Neural progenitor cell (in vitro differentiated cells): ENCODE measurements around the gene PWWP2B. TPM values are rescaled to one million over a fixed set of nuclear protein-coding genes. Genes with fewer than 3 reads are reported as not detected.

Experiments used
- DNase-seq: peaks from one replicate; pipeline ENCODE4 v3.0.0-alpha.2; 2016; ENCODE audit warnings: low spot score
- H2AFZ ChIP-seq: fragments of 200-600 bp; sonication (generic); replicated peaks from 2 replicates; pipeline ENCODE4 v1.6.1; 2016; ENCODE audit warnings: antibody characterized with exemption
- H3F3A ChIP-seq: fragments of 200-600 bp; sonication (generic); 2 replicates; pipeline ENCODE4 v1.6.1; 2016; ENCODE audit warnings: antibody characterized with exemption, low read depth
- H3K27ac ChIP-seq: fragments of 200-600 bp; sonication (generic); 2 replicates; pipeline ENCODE4 v1.5.1; 2016; ENCODE audit warnings: mild to moderate bottlenecking
- H3K27me3 ChIP-seq: fragments of 200-600 bp; sonication (generic); 2 replicates; pipeline ENCODE4 v1.6.1; 2016; ENCODE audit warnings: mild to moderate bottlenecking, moderate library complexity
- H3K36me3 ChIP-seq: fragments of 200-600 bp; sonication (generic); 2 replicates; pipeline ENCODE4 v1.5.1; 2016
- H3K4me1 ChIP-seq: fragments of 200-600 bp; sonication (generic); 2 replicates; pipeline ENCODE4 v1.6.1; 2016; ENCODE audit warnings: mixed run types
- H3K4me2 ChIP-seq: fragments of 200-600 bp; sonication (generic); 2 replicates; pipeline ENCODE4 v1.6.1; 2016
- H3K4me3 ChIP-seq: fragments of 200-600 bp; sonication (generic); 2 replicates; pipeline ENCODE4 v1.5.1; 2016
- H3K79me2 ChIP-seq: fragments of 200-600 bp; sonication (generic); 2 replicates; pipeline ENCODE4 v1.6.1; 2016; ENCODE audit warnings: low read depth
- H3K9ac ChIP-seq: fragments of 200-600 bp; sonication (generic); 2 replicates; pipeline ENCODE4 v1.6.1; 2016
- H3K9me3 ChIP-seq: fragments of 200-600 bp; sonication (generic); 2 replicates; pipeline ENCODE4 v1.5.1; 2016; ENCODE audit warnings: low read depth
- H4K20me1 ChIP-seq: fragments of 200-600 bp; sonication (generic); 2 replicates; pipeline ENCODE4 v1.6.1; 2016; ENCODE audit warnings: low read depth
- H3K27ac Mint-ChIP-seq: 3 replicates; pipeline ENCODE4 v1.8.0; 2021; ENCODE audit warnings: mixed read lengths
- H3K27me3 Mint-ChIP-seq: 2 replicates; pipeline ENCODE4 v1.8.0; 2022; ENCODE audit warnings: low read depth, mild to moderate bottlenecking, inconsistent platforms, moderate library complexity, mixed read lengths; ENCODE audit not compliant: insufficient read depth
- H3K36me3 Mint-ChIP-seq: 3 replicates; pipeline ENCODE4 v1.8.0; 2021; ENCODE audit warnings: mixed read lengths
- H3K4me1 Mint-ChIP-seq: 3 replicates; pipeline ENCODE4 v1.8.0; 2021; ENCODE audit warnings: mixed read lengths
- H3K4me3 Mint-ChIP-seq: 3 replicates; pipeline ENCODE4 v1.8.0; 2021; ENCODE audit warnings: mild to moderate bottlenecking, moderate library complexity, mixed read lengths
- H3K9me3 Mint-ChIP-seq: 3 replicates; pipeline ENCODE4 v1.8.0; 2020; ENCODE audit warnings: mixed read lengths
- CTCF ChIP-seq: fragments of 200-600 bp; sonication (generic); IDR thresholded peaks from 2 replicates; pipeline ENCODE4 v1.5.1; 2017; ENCODE audit warnings: antibody characterized with exemption, mild to moderate bottlenecking
- EZH2 ChIP-seq: fragments of 200-600 bp; sonication (generic); IDR thresholded peaks from 2 replicates; pipeline ENCODE4 v1.6.1; 2017; ENCODE audit warnings: antibody characterized with exemption, mild to moderate bottlenecking, moderate library complexity
- EZH2phosphoT487 ChIP-seq: fragments of 200-600 bp; sonication (generic); IDR thresholded peaks from 2 replicates; pipeline ENCODE4 v1.6.1; 2017; ENCODE audit warnings: antibody characterized with exemption
- total RNA-seq: library from RNA; depleted of rRNA; stranded (reverse); fragments of >200 nt; gene quantifications from 2 replicates; pipeline ENCODE4 v1.2.3, GENCODE V29; 2015; ENCODE audit warnings: low replicate concordance

Gene PWWP2B
- total RNA-seq, 1 donor from 2014 or later = 0.34 TPM

GRCh38 chr10:132395704-132396493 is 1.1 kb upstream of the PWWP2B start:
- no peaks in the 10 kb centered on the region for H3K79me2 ChIP-seq
- H3K4me3 Mint-ChIP-seq = peak overlapping the region; percentile 59
- peak; percentile 81 for DNase-seq
- peaks cover 6% of the 10 kb centered on the region for H3K9me3 Mint-ChIP-seq
- H3K36me3 ChIP-seq = no peaks in the 10 kb centered on the region
- H3K4me2 ChIP-seq = peak overlapping the region; percentile 96
- no peaks in the 10 kb centered on the region for H3K36me3 Mint-ChIP-seq
- no peak overlapping the region for H3K27ac ChIP-seq
- H4K20me1 ChIP-seq = peaks cover 9% of the 10 kb centered on the region
- peaks cover 14% of the 10 kb centered on the region for H3K4me1 Mint-ChIP-seq
- H3K9me3 ChIP-seq = no peaks in the 10 kb centered on the region
- H3K27me3 ChIP-seq = peaks cover 55% of the 10 kb centered on the region
- no peak overlapping the region for H3K9ac ChIP-seq
- no peak overlapping the region for H2AFZ ChIP-seq
- H3K27me3 Mint-ChIP-seq = peaks cover 17% of the 10 kb centered on the region
- H3K4me3 ChIP-seq = peak overlapping the region; percentile 55
- no peak for TF ChIP-seq CTCF
- TF ChIP-seq EZH2phosphoT487 = peak; percentile 61
- peak; percentile 70 for TF ChIP-seq EZH2
- peaks cover 14% of the 10 kb centered on the region for H3K4me1 ChIP-seq
- H3K27ac Mint-ChIP-seq = no peak overlapping the region
- H3F3A ChIP-seq = peaks cover 15% of the 10 kb centered on the region

GRCh38 chr10:132396494-132397035 is 435 bp upstream of the PWWP2B start:
- Mint-ChIP-seq H3K4me3 (no peak overlapping the region), H3K9me3 (peaks cover 6% of the 10 kb centered on the region), H3K4me1 (peaks cover 14% of the 10 kb centered on the region), H3K36me3 (no peaks in the 10 kb centered on the region), H3K27me3 (peaks cover 18% of the 10 kb centered on the region), H3K27ac (no peak overlapping the region)
- H2AFZ ChIP-seq = no peak overlapping the region
- H3K27me3 ChIP-seq = peaks cover 55% of the 10 kb centered on the region
- no peaks in the 10 kb centered on the region for H3K79me2 ChIP-seq
- peaks cover 9% of the 10 kb centered on the region for H4K20me1 ChIP-seq
- H3K27ac ChIP-seq = no peak overlapping the region
- H3K9ac ChIP-seq = no peak overlapping the region
- H3F3A ChIP-seq = peaks cover 15% of the 10 kb centered on the region
- no peaks in the 10 kb centered on the region for H3K36me3 ChIP-seq
- peak overlapping the region; percentile 96 for H3K4me2 ChIP-seq
- peak overlapping the region; percentile 55 for H3K4me3 ChIP-seq
- H3K9me3 ChIP-seq = no peaks in the 10 kb centered on the region
- DNase-seq = peak; percentile 86
- H3K4me1 ChIP-seq = peaks cover 14% of the 10 kb centered on the region
- TF ChIP-seq EZH2phosphoT487 (no peak), CTCF (peak; percentile 48), EZH2 (no peak)

- H3K4me3 Mint-ChIP-seq = peak overlapping the region; percentile 89
- H3K4me1 ChIP-seq = peaks cover 14% of the 10 kb centered on the region
- peak overlapping the region; percentile 76 for H2AFZ ChIP-seq
Measured at GRCh38 chr10:132397671-132398565, 918 bp downstream of the PWWP2B start.

More at GRCh38 chr10:132397671-132398565, 918 bp downstream of the PWWP2B start:
- Histone ChIP-seq H3K36me3 (no peaks in the 10 kb centered on the region), H3K79me2 (no peaks in the 10 kb centered on the region), H3K4me3 (peak overlapping the region; percentile 70), H4K20me1 (peaks cover 9% of the 10 kb centered on the region), H3K4me2 (peak overlapping the region; percentile 96), H3F3A (peaks cover 15% of the 10 kb centered on the region), H3K27ac (no peak overlapping the region), H3K27me3 (peaks cover 55% of the 10 kb centered on the region), H3K9me3 (no peaks in the 10 kb centered on the region), H3K9ac (no peak overlapping the region)
- H3K27ac Mint-ChIP-seq = no peak overlapping the region
- H3K9me3 Mint-ChIP-seq = no peaks in the 10 kb centered on the region
- peak; percentile 58 for DNase-seq
- H3K4me1 Mint-ChIP-seq = peaks cover 14% of the 10 kb centered on the region
- H3K27me3 Mint-ChIP-seq = peaks cover 12% of the 10 kb centered on the region
- TF ChIP-seq EZH2phosphoT487 (peak; percentile 48), EZH2 (peak; percentile 63), CTCF (no peak)
- H3K36me3 Mint-ChIP-seq = no peaks in the 10 kb centered on the region
